Fibroblast of skin of scalp (primary cell): Measurements from ENCODE around the gene CDH12.
"Not testable (repeated sequence)": the region's sequence is repeated elsewhere in the genome, so short reads cannot be mapped to it uniquely, and the experiment has no call there.

Experiments
- DNase-seq: peaks from one replicate; pipeline ENCODE4 v3.0.0-alpha.2; 2013

Gene CDH12

GRCh38 chr5:22549876-22550671 lies 303.1 kb downstream of the CDH12 start:
- no peak for DNase-seq

- no peak for DNase-seq
Observed at GRCh38 chr5:22542340-22542739, 310.8 kb downstream of the CDH12 start.

- no peak for DNase-seq
Observed at GRCh38 chr5:22541037-22541436, 312.1 kb downstream of the CDH12 start.

- DNase-seq: no peak
Observed at GRCh38 chr5:22539762-22540161, 313.4 kb downstream of the CDH12 start.

- DNase-seq: no peak
Observed at GRCh38 chr5:22531986-22532385, 321.2 kb downstream of the CDH12 start.

- no peak for DNase-seq
Observed at GRCh38 chr5:22521521-22521920, 331.6 kb downstream of the CDH12 start.

GRCh38 chr5:22516497-22516896 lies 336.6 kb downstream of the CDH12 start:
- not testable (repeated sequence) for DNase-seq

GRCh38 chr5:22514231-22514630 lies 338.9 kb downstream of the CDH12 start:
- DNase-seq: no peak

- DNase-seq: no peak
Observed at GRCh38 chr5:22505891-22506290, 347.3 kb downstream of the CDH12 start.

- no peak for DNase-seq
Observed at GRCh38 chr5:22504411-22504810, 348.7 kb downstream of the CDH12 start.

- no peak for DNase-seq
Observed at GRCh38 chr5:22500556-22500955, 352.6 kb downstream of the CDH12 start.

- DNase-seq: no peak
Observed at GRCh38 chr5:22496666-22497065, 356.5 kb downstream of the CDH12 start.

- DNase-seq: no peak
Observed at GRCh38 chr5:22495016-22495720, 358.0 kb downstream of the CDH12 start.

GRCh38 chr5:22488427-22488826 lies 364.7 kb downstream of the CDH12 start:
- DNase-seq: no peak

- DNase-seq: no peak
Observed at GRCh38 chr5:22480305-22480704, 372.8 kb downstream of the CDH12 start.

GRCh38 chr5:22473886-22474285 lies 379.3 kb downstream of the CDH12 start:
- DNase-seq: no peak

- no peak for DNase-seq
Observed at GRCh38 chr5:22471154-22471553, 382.0 kb downstream of the CDH12 start.

- no peak for DNase-seq
Observed at GRCh38 chr5:22470408-22470807, 382.7 kb downstream of the CDH12 start.

- DNase-seq: no peak
Observed at GRCh38 chr5:22465616-22466015, 387.5 kb downstream of the CDH12 start.

- DNase-seq: no peak
Observed at GRCh38 chr5:22465177-22465576, 388.0 kb downstream of the CDH12 start.

GRCh38 chr5:22460189-22460588 lies 393.0 kb downstream of the CDH12 start:
- DNase-seq: no peak

- DNase-seq: no peak
Observed at GRCh38 chr5:22432905-22433304, 420.2 kb downstream of the CDH12 start.

GRCh38 chr5:22431840-22432239 lies 421.3 kb downstream of the CDH12 start:
- no peak for DNase-seq

- no peak for DNase-seq
Observed at GRCh38 chr5:22431406-22431805, 421.7 kb downstream of the CDH12 start.
